NCI-H345 treated with DMSO at 0.1 percent for 48 hours (cell line): ENCODE data around the gene KLHL29.

Experiments
- DNase-seq: peaks from one replicate; lab custom pipeline; 2025; ENCODE audit not compliant: unreplicated experiment; lab: John Stamatoyannopoulos, UW

Gene KLHL29

GRCh38 chr2:23588508-23589201, 203.7 kb downstream of the KLHL29 start:
- no peak for DNase-seq

GRCh38 chr2:23589220-23589647, 204.3 kb downstream of the KLHL29 start:
- no peak for DNase-seq

DNA sequence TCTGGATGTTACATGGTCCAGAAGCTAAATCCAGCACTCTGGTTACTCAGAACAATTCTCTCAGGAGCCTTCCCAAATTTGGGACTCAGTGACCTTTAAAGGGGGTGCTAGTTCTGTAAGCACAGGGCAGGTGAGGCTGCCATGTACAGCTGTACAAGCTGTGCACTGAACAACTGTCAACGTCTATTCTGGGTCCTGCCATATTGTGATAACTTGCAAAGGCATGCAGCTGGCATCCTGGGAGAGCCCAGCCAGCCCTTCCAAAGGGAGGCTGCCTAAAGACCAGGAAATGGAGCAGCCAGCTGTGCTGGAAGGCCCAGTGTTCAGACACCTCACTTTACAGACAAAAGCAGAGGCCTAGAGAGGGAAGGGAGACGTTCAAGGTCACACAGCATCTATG, 204.8 kb downstream of the KLHL29 start:
- DNase-seq: no peak

DNA sequence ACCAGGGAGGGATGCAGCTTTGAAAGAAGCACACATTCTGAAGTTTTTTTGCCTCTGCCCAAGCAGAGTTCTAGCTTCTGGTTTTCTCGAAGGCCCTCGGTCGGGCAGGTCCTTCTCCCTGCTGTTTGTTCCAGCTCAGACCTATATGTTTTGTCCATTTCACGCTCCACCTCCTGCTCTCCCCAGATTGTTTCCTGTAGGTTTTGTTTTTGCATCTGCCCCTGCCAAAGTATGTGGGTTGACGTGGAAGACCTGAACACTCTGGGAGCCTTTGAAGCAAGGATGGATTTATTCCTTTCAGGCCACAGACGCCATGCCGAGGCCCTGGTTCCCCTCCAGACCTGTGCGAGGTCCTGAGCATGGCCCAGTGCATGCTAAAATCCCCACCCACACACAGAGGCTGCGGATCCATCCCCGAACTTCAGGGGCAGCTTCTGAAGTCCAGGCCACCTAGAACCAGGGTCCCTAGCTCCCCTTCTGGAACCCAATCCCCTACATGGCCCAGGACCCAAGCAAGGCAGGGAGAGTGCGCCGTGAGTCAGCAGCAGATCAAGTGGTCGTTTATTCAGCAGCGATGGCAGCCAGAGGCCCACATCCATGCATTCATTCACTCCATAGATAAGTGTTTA, 205.4 kb downstream of the KLHL29 start:
- no peak for DNase-seq

DNA sequence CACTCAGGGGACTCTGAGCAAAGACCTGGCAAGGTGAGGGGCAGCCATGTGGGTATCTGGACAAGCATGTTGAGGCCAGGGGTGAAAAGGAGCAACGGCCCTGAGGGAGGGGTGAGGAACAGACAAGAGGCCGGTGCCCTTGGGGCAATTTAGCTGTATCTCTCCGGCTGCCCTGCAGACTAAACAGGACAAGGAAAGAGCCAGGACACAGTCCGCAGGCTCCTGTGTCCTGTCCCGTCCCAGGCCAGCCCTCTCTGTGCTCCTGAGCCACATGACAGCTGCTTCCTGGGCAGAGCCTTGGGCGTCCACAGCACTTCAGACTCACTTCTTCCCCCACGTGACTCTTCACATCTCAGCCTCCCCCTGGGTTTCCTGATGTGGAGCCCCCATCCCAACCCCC, 206.1 kb downstream of the KLHL29 start:
- no peak for DNase-seq

- DNase-seq: no peak
Observed at GRCh38 chr2:23592061-23592685, 207.2 kb downstream of the KLHL29 start.

- DNase-seq: no peak
Observed at GRCh38 chr2:23592898-23593751, 208.1 kb downstream of the KLHL29 start.

GRCh38 chr2:23593752-23594459, 208.9 kb downstream of the KLHL29 start:
- DNase-seq: peak; percentile 36

- no peak for DNase-seq
Observed at GRCh38 chr2:23594460-23594825, 209.5 kb downstream of the KLHL29 start.

- no peak for DNase-seq
Observed at GRCh38 chr2:23595021-23595420, 210.0 kb downstream of the KLHL29 start.

- peak; percentile 49 for DNase-seq
Observed at GRCh38 chr2:23595601-23596251, 210.7 kb downstream of the KLHL29 start.

DNA sequence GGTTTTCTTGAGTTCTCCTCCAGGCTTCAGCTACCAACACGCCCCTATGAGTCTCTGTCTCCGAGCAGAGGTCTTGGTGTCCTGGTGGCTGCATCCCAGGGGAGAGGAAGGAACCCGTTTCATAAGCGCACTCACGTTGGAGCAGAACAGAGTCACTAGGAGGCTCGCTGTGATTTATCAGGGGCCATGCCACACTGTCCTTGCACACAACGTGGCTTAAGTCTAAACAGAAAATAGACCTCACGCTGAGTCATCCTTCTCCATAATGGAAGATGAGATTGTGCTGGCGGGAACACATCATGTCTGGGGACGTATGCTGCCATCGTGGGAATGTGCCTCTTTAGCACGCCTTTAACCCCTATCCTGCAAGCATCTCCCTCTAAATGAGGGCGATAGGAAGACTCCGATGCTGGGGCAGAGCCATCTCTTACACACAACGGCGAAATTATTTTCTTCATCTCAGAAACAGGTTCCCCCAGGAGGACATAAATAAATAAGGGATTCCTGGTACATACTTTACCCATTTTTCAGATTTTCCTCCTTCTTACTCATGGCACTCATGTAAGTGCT, 211.4 kb downstream of the KLHL29 start:
- DNase-seq: no peak

GRCh38 chr2:23597687-23598086, 212.7 kb downstream of the KLHL29 start:
- no peak for DNase-seq

GRCh38 chr2:23599006-23599405, 214.0 kb downstream of the KLHL29 start:
- DNase-seq: no peak

DNA sequence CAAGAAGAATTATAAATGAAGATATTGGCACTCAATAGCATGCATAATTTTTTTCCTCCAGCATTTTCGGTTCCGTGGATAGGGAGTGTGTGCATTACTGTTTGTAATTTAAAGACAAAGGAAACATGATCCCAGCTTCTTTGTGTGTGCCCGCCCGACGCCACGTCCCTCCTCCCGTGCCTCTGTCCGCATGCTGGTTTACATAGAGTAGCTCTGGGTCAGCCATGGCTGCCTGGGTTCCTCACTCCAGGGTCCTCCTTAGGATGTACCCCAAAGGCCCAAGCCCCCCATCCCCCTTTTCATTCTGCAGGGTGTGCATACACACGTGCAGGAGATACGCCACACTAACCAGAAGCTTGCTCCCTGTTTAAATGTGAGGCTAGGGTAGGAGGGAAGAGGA, 214.7 kb downstream of the KLHL29 start:
- peak; percentile 85 for DNase-seq

DNA sequence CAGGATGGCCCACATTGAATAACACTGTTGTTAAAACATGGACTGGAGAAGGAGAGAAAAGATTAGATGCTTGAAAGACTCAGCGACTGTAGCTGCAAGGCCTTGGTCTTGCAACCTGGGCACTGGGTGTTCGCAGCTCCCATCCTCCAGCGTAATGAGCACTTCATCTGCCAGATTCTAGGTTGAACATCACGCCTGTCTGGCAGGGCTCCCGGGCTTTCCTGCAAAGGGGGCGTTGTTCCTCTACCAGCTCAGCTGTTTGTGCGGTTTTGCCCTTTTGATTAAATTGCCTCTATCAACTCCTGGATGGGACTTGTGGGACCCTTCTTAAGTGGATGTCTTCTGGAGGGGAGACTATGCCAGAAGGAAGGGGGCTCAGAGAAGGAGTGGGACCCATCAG, 215.4 kb downstream of the KLHL29 start:
- no peak for DNase-seq

- DNase-seq: no peak
Observed at GRCh38 chr2:23601301-23601965, 216.5 kb downstream of the KLHL29 start.

DNA sequence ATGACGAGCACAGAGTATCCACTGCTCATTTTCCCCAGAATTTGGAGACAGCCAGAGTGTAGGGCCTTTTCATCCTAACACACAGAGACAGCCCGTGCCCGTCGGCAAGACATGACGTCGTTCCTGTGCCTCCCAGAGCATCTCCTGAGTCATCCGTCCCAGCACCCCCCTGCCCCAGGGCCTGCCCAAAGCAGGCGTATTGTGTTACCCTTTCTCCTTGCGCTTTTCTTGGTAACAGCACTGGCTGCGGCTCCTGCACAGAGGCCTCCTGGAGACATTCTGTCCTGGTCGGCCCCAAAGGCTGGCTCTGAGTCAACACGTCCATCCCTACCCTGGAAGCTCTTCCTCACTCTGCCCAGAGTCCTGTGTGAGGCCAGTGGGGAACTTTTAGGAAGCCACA, 217.1 kb downstream of the KLHL29 start:
- no peak for DNase-seq

GRCh38 chr2:23603156-23603555, 218.2 kb downstream of the KLHL29 start:
- DNase-seq: no peak

DNA sequence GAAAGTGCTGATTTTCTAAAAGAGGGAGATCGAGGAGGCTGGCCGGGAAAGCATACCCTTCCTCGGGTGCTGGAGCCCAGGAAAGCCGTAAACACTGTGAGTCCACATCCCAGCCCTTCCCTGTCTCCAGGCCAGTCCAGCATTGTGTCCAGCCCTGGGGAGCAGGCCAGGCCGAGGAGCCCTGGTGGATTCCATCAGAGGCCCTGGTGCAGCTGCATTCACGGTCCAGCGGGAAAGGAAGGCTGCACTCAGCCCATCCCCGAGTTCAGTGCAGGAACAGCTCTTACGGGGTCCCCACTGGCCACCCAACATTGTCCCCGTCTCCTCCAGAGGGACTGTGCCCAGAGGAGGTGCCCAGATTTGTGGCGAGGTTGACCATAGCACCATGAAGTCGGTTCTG, 218.6 kb downstream of the KLHL29 start:
- DNase-seq: no peak
